Lower leg skin (tissue), 3 donors: Measurements from ENCODE around the gene FMNL2.

Experiments
- CTCF ChIP-seq, 3 donors: fragments of 450-650 bp; IDR thresholded peaks; one replicate each; pipeline ENCODE4 v1.5.1; 2016; ENCODE audit warnings: antibody characterized with exemption in 3 of 3, mild to moderate bottlenecking in 3 of 3, moderate library complexity in 2 of 3
- POLR2A ChIP-seq, 2 donors: fragments of 450-650 bp; IDR thresholded peaks; one replicate each; pipeline ENCODE4 v1.6.1; 2016 to 2017; ENCODE audit warnings: antibody characterized with exemption in 2 of 2, mild to moderate bottlenecking in 1 of 2, moderate library complexity in 1 of 2

GRCh38 chr2:152443771-152444170, 108.8 kb downstream of the FMNL2 start:
- no peak for TF ChIP-seq CTCF (IDR thresholded peaks at IDR 0.05)
- no peak for TF ChIP-seq POLR2A (IDR thresholded peaks at IDR 0.05)
